Frontal cortex (tissue), 4 donors: ENCODE data around the gene TOM1. TPM values are rescaled to one million over a fixed set of nuclear protein-coding genes. Genes with fewer than 3 reads are reported as not detected.

Experiments used
- DNase-seq, 2 donors: peaks; one replicate each; pipeline ENCODE4 v3.0.0; 2012; ENCODE audit warnings: low spot score in 2 of 2
- FAIRE-seq: peaks from 2 replicates; lab custom pipeline; 2012; peaks lifted over from hg19 to GRCh38; lab: Jason Lieb, UNC
- total RNA-seq: library from RNA; depleted of rRNA; stranded (reverse); fragments of >200 nt; gene quantifications from one replicate; pipeline ENCODE4 v1.2.3, GENCODE V29; 2014
- donor health status: control.
- donor health status: control.
- donor health status: control.

Gene TOM1
- total RNA-seq, 1 donor from 2014 or later = 6.9 TPM

DNA sequence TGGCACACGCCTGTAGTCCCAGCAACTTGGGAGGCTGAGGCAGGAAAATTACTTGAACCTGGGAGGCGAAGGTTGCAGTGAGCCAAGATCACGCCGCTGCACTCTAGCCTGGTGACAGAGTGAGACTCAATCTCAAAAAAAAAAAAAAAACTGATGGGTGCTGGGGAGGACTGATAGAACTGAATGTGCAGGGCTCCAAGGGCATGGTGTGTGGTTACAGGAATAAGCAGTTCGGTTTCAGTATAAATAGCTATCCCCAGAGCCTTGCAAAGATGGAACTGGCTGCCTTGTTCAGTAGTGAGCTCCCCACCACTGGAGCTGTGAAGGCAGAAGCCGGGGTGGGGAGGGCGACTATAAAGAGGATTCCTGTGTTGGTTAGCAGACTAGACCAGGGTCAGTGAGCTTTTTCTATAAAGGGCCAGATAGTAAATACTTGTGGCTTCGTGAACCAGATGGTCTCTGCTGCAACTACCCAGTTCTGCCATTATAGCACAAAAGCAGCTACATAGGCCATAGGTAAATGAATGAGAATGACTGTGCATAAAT lies 5.9 kb downstream of the TOM1 start:
- FAIRE-seq (no peak), DNase-seq (no peak)

GRCh38 chr22:35306350-35306967 lies 6.8 kb downstream of the TOM1 start:
- DNase-seq (no peak), FAIRE-seq (no peak)

DNA sequence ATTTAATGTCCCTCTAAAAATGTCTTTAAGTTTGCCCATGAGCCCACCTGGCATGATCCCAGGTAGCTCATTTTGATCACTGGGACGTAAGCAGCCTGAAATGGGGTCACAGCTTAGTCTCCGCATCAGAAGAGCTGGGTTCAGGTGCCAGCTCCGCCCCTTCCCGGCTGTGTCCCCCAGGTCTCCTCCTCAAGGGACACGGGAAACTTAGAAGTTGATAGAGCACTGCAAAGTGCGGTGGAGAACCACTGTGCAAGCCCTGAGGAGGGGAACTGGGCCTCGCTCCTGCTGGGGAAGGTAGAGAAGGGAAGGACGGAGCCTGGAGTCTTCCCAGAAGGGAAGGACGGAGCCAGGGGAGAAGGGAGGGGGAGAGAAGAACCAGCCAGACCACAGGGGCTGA lies 7.7 kb downstream of the TOM1 start:
- no peak for DNase-seq
- FAIRE-seq = no peak

DNA sequence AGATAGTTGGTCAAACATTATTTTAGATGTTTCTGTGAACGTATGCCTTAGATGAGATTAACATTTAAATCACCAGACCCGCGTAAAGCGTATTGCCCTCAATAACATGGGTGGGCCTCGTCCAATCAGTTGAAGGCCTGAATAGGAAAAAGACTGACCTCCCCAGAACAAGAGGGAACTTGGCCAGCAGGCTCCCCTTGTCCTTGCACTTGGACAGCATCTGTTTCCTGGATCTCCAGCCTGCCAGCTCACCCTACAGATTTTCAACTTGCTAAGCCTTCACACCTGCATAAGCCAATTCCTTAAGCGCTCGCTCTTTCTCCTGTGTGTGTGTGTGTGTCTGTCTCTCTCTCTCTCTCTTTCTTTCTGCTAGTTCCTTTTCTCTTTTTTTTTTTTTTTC lies 8.2 kb downstream of the TOM1 start:
- FAIRE-seq (no peak), DNase-seq (no peak)

DNA sequence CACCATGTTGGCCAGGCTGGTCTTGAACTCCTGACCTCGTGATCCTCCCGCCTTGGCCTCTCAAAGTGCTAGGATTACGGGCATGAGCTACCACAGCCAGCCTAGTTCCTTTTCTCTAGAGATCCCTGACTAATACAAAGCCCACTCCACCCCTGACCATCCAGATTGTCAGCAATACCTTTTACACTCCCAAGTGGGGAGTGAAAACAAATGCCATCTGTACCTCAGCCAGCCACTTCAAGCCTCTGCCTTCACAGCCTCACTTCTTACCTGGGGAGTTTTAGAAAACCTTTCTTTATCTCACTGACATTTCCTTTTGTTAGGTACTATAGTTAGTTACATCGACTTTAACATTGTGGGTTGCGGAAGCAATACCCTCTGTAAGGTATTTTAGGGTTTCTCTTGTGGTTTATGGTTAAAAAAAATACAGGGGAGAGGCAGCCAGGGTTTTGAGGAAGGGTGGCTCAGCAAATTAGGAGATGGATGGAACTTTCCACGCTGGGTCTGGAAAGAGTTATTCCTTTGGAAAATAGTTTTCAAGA lies 8.9 kb downstream of the TOM1 start:
- FAIRE-seq = no peak
- no peak for DNase-seq

DNA sequence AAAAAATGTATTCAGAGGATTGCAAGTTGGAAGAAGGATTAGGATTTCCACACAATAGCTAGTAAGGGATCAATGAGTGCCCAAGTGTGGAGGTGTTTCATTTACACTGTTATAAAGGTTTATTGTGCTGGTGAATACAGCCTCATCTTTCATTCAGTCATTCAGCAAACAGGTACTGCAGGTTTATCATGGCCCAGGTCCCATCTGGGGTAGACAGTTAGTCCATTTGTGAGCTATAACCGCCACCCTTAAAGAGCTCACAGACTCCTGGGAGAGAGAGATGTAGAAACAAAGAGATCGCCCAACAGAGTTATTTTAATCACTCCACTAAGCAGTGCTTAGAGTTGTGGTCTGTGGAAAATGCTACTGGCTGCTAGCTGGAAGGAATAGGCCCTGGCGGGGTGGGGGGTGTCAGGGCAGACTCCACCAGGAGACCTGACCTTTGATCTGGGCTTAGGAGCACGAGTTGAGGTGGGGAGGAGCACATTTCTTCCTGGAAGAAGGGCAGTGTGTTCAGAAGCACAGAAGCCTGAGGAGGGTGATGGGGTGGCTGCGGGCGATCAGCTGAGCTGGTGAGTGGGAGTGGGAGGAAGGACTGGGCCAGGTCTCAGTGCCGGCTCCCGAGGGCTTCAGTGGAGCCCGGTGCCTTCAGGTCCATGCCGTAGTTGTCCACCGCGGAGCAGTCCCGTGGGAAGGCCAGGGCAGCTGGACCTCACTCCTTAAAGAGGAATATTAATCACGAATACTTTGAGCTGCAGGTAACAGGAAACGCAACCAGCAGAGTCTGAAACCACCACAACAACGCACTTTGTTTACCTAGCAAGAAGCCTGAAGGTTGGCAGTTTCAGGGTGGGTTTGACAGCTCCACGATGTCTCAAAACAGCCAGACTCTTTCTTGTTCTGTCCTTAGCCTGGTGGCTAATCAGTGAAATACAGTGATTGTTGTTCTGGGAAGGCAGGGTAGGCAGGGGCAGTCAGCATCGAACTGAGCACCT lies 11.2 kb downstream of the TOM1 start:
- DNase-seq (no peak), FAIRE-seq (no peak)

- DNase-seq = no peak
- no peak for FAIRE-seq
These were observed 11.9 kb downstream of the TOM1 start for GRCh38 chr22:35311551-35311999.

- FAIRE-seq (no peak), DNase-seq (no peak)
These were observed 12.7 kb downstream of the TOM1 start for GRCh38 chr22:35312198-35313059.

- DNase-seq = no peak
- no peak for FAIRE-seq
These were observed 13.8 kb downstream of the TOM1 start for GRCh38 chr22:35313311-35314121.

DNA sequence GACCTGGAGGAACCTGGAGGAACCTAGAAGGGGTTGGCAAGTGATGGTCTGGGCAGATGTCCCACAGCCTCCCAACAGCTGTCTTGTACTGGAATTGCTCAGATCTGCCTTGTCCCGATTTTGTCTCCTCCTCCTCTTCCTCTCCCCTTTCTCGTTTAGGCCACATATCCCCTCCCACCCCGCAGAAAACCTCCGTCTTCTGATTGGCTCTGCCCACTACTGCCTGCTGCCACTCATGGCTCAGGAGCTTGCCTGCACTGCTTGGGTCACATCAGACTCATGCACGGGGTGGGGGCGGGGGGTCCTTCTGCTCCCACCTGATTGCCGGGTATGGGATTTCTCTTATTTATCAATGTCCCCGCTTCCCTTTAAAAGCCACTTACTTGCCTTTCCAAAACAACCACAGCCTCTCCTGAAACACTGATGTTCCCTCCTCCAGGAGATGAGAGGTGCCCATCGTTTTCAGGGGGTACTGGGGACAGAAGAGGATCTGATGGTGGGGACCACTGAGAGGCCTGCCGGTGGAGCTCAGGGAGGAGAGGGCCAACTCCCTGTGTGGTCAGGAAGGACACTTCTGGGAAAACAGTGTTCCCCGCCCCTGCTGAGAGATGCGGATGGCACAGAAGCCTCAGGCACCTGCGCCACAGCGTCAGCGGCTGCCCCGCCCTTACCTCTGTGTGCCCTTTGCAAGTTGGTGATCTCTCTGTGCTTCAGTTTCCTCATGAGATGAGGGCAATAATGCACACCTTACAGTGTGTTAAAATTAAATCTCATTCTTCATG lies 14.7 kb downstream of the TOM1 start:
- FAIRE-seq (no peak), DNase-seq (no peak)

DNA sequence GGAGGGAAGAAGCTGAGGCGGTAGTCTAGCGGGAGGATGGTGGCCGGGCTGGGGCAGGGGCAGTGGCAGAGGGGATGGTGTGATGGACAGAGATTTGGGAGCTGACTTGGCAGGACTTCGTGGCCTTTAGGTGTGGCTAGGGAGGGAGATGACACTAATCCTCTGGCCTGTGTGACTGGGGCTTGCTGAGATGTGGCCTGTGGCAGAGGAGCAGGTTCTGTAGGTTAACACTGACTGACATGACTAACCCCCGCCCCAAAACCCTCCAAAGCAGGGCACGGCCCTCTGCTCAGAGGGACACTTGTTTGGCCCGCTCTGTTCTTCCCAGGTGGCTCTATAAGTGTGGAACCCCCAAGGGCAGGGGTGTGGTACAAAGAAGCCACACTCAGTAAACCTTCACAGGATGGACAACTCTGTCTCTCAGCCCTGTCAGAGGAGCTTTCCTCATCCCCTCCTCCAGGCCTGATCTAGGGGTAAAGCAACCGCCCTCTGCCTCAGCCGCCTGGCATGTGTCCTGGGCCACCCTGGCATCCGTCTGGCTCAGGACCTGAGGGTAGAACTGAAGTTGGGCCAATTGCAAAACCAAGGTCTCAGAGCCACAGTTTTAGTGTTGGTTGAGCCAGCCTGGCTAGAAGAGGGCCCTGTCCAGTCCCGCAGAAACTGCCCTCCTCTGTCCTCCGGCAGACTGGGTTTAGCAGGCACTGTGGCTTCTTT lies 15.6 kb downstream of the TOM1 start:
- DNase-seq (no peak), FAIRE-seq (no peak)

- DNase-seq = no peak
- FAIRE-seq = no peak
These were observed 16.4 kb downstream of the TOM1 start for GRCh38 chr22:35315855-35316745.

GRCh38 chr22:35316751-35317150 lies 17.1 kb downstream of the TOM1 start:
- FAIRE-seq = no peak
- no peak for DNase-seq

DNA sequence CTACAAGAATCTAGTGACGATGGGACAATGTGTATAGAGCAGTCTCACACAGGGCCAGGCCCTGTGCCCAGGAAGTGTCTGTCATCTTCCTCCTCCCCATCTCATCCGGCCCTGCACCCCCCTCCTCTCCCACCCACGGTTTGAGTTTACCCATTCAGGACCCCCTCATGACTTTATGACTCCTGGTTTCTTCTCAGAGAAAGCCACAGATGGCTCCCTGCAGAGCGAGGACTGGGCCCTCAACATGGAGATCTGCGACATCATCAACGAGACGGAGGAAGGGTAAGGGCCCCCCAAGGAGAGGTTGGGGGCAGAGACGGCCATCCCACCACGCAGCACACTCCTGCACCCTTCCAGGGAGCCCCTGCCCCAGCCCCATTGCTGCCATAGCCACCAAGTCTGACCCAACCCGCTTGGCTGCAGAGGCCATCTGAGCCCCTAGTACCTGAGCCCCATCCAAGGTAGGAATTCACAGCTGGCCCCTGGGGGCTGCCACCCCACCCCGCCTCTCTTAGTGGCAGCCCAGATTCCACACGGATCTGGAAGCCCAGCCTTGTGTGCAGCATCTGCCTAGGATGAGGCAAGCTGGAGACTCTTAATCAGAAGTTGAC lies 18.1 kb downstream of the TOM1 start:
- FAIRE-seq (no peak), DNase-seq (no peak)

DNA sequence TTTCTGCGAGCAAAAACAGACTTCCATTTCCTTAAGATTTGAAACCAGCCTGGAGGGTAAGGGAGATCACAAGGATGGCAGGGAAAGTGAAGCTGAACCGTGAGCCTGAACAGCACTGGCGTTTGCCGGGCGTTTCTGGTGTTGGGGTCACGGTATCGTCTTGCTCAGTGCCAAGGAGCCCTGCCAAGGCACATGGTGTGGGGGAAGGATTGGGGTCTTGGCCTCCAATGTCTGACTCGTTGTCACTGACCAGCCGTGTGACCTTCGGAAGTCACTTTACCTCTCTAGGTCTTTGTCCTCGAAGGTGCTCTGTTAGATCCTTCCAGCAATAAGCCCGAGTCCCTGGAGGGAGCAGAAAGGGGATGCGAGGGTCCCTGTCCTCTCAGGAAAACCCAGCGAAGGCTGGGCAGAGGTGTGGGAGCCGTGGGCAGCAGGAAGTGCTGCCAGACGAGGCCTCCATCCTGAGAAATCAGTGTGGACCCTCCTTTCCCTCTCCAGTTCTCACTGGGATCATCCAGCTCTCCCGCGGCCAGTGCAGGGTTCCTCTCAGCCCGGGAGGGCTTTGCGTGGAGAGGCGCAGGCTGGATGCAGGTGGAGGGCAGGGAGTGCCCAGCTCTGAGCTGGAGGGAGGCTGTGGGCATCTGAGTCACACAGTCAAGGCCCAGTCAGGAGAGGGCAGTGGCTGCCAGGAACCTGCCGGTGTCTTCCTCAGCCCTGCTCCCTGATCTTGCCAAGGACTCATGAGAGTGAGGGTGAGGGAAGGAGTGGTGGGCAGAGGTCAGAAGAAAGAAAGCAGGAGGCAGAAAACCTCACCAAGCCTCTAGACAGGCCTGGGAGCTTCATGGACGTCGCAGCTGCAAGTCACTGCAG lies 18.9 kb downstream of the TOM1 start:
- DNase-seq = no peak
- FAIRE-seq = no peak
